ENCODE measurements around the gene C11orf97.

- TF ChIP-seq POLR2AphosphoS5 (IDR thresholded peaks at IDR 0.05; ENCODE audit: low read depth, low read length), result no peak
- no peak for TF ChIP-seq SIN3A (IDR thresholded peaks at IDR 0.05; ENCODE audit: borderline replicate concordance, insufficient read depth, low read length)
- no peak for TF ChIP-seq TAF1 (IDR thresholded peaks at IDR 0.05; ENCODE audit: borderline replicate concordance, insufficient read depth, low read length)
- TF ChIP-seq REST (IDR thresholded peaks at IDR 0.05; ENCODE audit: insufficient read depth in 1 of 2, low read depth in 2 of 2, low read length in 2 of 2), result no peak
Measured at GRCh38 chr11:94521684-94522083, 9.4 kb downstream of the C11orf97 start.

All from PFSK-1 (cell line).